ENCODE measurements around the gene TRH.
"Not testable (repeated sequence)": the region's sequence is repeated elsewhere in the genome, so short reads cannot be mapped to it uniquely, and the experiment has no call there.

TRH gene

GRCh38 chr3:130013246-130013645, 38.7 kb downstream of the TRH start:
- DNase-seq: not testable (repeated sequence)

- DNase-seq: peak; percentile 74
These were observed 40.0 kb downstream of the TRH start for GRCh38 chr3:130014526-130014925.

GRCh38 chr3:130017661-130018060, 43.1 kb downstream of the TRH start:
- not testable (repeated sequence) for DNase-seq

GRCh38 chr3:130026146-130026829, 51.8 kb downstream of the TRH start:
- not testable (repeated sequence) for DNase-seq

- not testable (repeated sequence) for DNase-seq
These were observed 52.9 kb downstream of the TRH start for GRCh38 chr3:130027437-130027836.

Measured in fibroblast of skin of right quadriceps (primary cell).